LNCAP (cell line): ENCODE results near the gene RASGRP4.

Experiments used
- TF ChIP-seq, protein P1 (sequence below): fragments of 450-650 bp; IDR thresholded peaks from 2 replicates; pipeline ENCODE4 v1.5.1; 2017; ENCODE audit warnings: mild to moderate bottlenecking

Gene RASGRP4

GRCh38 chr19:38412491-38412890, 13.5 kb downstream of the RASGRP4 start:
- TF ChIP-seq, protein P1, sequence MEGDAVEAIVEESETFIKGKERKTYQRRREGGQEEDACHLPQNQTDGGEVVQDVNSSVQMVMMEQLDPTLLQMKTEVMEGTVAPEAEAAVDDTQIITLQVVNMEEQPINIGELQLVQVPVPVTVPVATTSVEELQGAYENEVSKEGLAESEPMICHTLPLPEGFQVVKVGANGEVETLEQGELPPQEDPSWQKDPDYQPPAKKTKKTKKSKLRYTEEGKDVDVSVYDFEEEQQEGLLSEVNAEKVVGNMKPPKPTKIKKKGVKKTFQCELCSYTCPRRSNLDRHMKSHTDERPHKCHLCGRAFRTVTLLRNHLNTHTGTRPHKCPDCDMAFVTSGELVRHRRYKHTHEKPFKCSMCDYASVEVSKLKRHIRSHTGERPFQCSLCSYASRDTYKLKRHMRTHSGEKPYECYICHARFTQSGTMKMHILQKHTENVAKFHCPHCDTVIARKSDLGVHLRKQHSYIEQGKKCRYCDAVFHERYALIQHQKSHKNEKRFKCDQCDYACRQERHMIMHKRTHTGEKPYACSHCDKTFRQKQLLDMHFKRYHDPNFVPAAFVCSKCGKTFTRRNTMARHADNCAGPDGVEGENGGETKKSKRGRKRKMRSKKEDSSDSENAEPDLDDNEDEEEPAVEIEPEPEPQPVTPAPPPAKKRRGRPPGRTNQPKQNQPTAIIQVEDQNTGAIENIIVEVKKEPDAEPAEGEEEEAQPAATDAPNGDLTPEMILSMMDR: no peak

DNA sequence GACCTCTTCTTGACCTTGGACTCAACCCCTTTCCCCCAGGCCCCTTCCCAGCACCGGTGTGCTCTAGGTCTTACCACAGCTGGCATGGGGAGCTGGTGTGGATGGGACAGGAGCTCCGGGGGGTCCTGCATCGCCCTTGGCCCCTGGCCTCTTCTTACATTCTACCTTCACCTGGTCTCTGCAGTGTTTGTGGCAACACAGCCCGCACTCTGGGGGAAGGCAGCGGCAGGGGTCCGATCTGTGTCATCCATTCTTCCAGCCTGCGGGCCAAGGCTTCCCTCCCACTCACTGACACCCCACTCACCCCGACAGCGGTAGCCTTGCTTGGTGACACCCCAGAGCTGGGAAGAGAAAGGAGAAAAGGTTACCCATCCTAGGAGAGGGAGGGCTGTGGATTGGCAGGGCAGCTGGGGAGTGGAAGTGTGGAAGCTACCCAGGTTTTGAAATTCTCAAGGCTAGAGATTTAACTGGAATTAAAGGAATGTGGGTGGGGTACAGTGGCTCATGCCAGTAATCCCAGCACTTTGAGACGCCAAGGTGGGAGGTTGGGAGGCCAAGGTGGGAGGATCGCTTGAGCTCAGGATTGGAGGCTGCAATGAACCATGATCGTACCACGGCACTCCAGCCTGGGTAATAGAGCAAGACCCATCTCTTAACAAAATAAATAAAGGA, 14.8 kb downstream of the RASGRP4 start:
- TF ChIP-seq, protein P1: no peak

DNA sequence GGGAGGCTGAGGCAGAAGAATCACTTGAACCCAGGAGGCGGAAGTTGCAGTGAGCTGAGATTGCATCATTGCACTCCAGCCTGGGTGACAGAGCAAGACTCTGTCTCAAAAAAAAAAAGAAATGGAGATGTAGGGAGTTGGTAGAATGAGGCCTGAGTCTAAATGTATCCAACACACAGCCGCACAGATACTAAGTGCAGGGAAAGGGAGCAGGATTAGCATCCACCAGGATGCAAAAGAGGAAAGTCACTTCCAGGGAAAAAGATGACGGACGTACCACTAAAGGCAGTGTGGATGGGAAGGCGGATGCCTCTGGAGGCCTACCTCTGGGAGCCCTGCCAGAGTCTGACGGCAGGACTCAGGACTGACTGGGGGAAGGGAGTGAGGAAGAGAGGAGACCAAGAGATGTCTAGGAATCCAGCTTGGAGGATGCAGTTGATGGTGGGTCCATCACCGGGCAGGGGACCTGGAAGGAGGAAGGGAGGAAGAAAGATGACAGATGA, 16.3 kb downstream of the RASGRP4 start:
- TF ChIP-seq, protein P1: no peak

DNA sequence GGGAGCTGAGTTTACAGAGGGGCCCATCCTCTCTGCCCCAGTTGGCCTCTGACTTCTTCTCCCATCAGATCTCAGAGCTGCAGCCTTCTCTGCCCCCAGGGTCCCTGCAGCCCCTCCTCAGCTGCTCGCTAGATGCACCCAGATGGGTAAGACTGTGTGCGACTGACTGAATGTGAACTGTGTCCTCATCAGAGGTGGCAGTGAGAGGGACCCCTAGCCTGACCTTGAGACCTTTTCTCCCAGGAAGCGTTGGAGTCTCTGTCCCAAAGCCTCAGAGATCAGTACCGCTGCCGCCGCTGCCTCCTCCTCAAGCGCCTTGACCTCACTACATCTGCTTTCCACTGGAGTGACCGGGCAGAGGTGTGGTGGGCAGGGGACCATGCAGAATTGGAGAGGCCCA, 20.7 kb downstream of the RASGRP4 start:
- TF ChIP-seq, protein P1: no peak

- TF ChIP-seq, protein P1: no peak
Observed at GRCh38 chr19:38404858-38405257, 21.2 kb downstream of the RASGRP4 start.

GRCh38 chr19:38402967-38403674, 22.9 kb downstream of the RASGRP4 start, which contains the start of gene FAM98C:
FAM98C (plus strand) TSS chr19:38403093; CDS start chr19:38403154, 61 bp downstream.
- TF ChIP-seq, protein P1: peak; percentile 93

- TF ChIP-seq, protein P1: no peak
Observed at GRCh38 chr19:38402623-38402966, 23.4 kb downstream of the RASGRP4 start.
